ENCODE data around the gene CACNG3. TPM values are rescaled to one million over a fixed set of nuclear protein-coding genes. Genes with fewer than 3 reads are reported as not detected.

CACNG3 gene
- total and polyA plus RNA-seq, 2 donors (not counting 1 experiment from before 2014, with no cell fraction given) = not detected

DNA sequence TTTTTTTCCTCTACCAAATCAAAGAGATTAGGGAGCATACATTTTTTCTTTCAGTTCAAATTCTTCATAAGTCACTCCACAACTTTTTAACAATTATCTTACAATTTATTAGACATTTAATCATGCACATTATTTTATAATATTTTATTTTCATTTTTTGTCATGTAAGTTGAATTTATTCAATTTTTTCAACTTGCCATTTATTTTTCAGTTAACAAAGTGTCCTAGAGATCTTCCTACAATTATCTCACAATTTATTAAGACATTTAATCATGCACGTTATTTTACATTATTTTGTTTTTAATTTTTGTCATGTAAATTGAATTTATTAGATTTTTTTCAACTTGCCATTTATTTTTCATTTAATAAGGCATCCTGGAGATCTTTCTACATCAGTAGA is 16.2 kb downstream of the CACNG3 start:
- Histone ChIP-seq H3K9ac (ENCODE audit: low read length) (no peak overlapping the region), H3K36me3 (replicated peaks in 1 of 2; ENCODE audit: control extremely low read depth in 1 of 2, control insufficient read depth in 1 of 2, extremely low read depth in 1 of 2, insufficient read depth in 2 of 2, low read length in 1 of 2) (no peaks in the 10 kb centered on the region), H2AFZ (ENCODE audit: insufficient read depth, low read depth, low read length, poor library complexity, severe bottlenecking) (no peak overlapping the region), H4K20me1 (ENCODE audit: control insufficient read depth, insufficient read depth, low read length, poor library complexity, severe bottlenecking) (no peaks in the 10 kb centered on the region), H3K4me2 (replicated peaks; ENCODE audit: low read depth, low read length, poor library complexity, severe bottlenecking) (no peak overlapping the region), H3K4me3 (ENCODE audit: control extremely low read depth in 1 of 5, extremely low read depth in 1 of 5, insufficient read depth in 1 of 5, low read depth in 2 of 5, low read length in 4 of 5) (no peak overlapping the region), H3K27ac (ENCODE audit: low read length in 2 of 2) (no peak overlapping the region), H3K9me3 (ENCODE audit: control extremely low read depth in 1 of 3, control insufficient read depth in 2 of 3, insufficient read depth in 1 of 3, low read length in 2 of 3) (no peaks in the 10 kb centered on the region), H3K79me2 (ENCODE audit: control insufficient read depth, insufficient read depth, low read length) (no peaks in the 10 kb centered on the region), H3K4me1 (ENCODE audit: control insufficient read depth in 2 of 2, insufficient read depth in 2 of 2, low read length in 2 of 2) (no peaks in the 10 kb centered on the region), H3K27me3 (replicated peaks in 1 of 4; ENCODE audit: control extremely low read depth in 1 of 4, control insufficient read depth in 3 of 4, insufficient read depth in 4 of 4, low read length in 3 of 4) (peaks cover 0 to 15% (median 9%) of the 10 kb centered on the region in 4 experiments)
- no peak for DNase-seq
- Mint-ChIP-seq H3K27ac (no peak overlapping the region), H3K27me3 (peaks cover 56% of the 10 kb centered on the region), H3K4me1 (no peaks in the 10 kb centered on the region), H3K4me3 (no peak overlapping the region), H3K9me3 (ENCODE audit: insufficient read depth) (no peaks in the 10 kb centered on the region)
- intact Hi-C loops (cut with micrococcal nuclease) = no loop called here
- WGBS (ENCODE audit: insufficient coverage) = no CpG with 5 or more reads among the region's 1 CpG
- TF ChIP-seq, protein P1, sequence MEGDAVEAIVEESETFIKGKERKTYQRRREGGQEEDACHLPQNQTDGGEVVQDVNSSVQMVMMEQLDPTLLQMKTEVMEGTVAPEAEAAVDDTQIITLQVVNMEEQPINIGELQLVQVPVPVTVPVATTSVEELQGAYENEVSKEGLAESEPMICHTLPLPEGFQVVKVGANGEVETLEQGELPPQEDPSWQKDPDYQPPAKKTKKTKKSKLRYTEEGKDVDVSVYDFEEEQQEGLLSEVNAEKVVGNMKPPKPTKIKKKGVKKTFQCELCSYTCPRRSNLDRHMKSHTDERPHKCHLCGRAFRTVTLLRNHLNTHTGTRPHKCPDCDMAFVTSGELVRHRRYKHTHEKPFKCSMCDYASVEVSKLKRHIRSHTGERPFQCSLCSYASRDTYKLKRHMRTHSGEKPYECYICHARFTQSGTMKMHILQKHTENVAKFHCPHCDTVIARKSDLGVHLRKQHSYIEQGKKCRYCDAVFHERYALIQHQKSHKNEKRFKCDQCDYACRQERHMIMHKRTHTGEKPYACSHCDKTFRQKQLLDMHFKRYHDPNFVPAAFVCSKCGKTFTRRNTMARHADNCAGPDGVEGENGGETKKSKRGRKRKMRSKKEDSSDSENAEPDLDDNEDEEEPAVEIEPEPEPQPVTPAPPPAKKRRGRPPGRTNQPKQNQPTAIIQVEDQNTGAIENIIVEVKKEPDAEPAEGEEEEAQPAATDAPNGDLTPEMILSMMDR (IDR thresholded peaks at IDR 0.05) = no peak
- TF ChIP-seq EZH2 (IDR thresholded peaks at IDR 0.05; ENCODE audit: borderline replicate concordance, insufficient read depth, low read depth, low read length, poor library complexity, severe bottlenecking) = no peak
- ChIA-PET POLR2A (no interaction called here), CTCF (interaction anchor here (2.6 kb wide), 1 partner anchor 20 kb away, joined by 12 read pairs; no protein-coding TSS in a partner anchor)
- ATAC-seq (ENCODE audit: low read depth) = no peak

DNA sequence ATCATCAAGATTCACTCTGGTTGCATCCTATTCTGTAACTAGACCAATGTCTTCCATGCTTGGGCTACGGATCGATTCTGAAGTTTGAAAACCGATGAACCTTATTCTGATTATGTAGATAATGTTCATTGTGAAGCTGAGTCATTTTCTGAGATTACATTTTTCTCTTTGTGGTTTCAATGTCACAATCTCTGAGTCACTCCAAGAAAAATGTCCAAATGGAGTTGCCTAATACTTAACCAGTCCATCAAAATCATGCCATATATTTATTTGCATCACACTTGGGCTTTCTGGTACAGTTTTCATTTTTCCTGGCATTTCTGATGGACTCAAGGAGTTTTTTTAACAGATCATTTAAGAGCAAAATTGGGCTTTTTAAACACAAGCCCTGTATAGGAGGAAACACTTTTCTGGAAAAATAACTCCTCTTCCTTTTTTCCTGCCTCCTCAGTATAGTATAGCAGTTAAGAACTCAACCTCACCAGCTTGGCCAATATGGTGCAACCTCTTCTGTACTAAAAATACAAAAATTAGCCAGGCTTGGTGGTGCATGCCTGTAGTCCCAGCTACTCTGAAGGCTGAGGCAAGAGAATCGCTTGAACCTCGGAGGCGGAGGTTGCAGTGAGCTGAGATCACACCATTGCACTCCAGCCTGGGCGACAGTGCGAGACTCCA is 17.5 kb downstream of the CACNG3 start:
- Histone ChIP-seq H3K4me1 (ENCODE audit: control insufficient read depth in 2 of 2, insufficient read depth in 2 of 2, low read length in 2 of 2) (no peaks in the 10 kb centered on the region), H2AFZ (ENCODE audit: insufficient read depth, low read depth, low read length, poor library complexity, severe bottlenecking) (no peak overlapping the region), H3K79me2 (ENCODE audit: control insufficient read depth, insufficient read depth, low read length) (no peaks in the 10 kb centered on the region), H3K9me3 (ENCODE audit: control extremely low read depth in 1 of 3, control insufficient read depth in 2 of 3, insufficient read depth in 1 of 3, low read length in 2 of 3) (no peaks in the 10 kb centered on the region), H3K36me3 (replicated peaks in 1 of 2; ENCODE audit: control extremely low read depth in 1 of 2, control insufficient read depth in 1 of 2, extremely low read depth in 1 of 2, insufficient read depth in 2 of 2, low read length in 1 of 2) (no peaks in the 10 kb centered on the region), H3K4me2 (replicated peaks; ENCODE audit: low read depth, low read length, poor library complexity, severe bottlenecking) (no peak overlapping the region), H4K20me1 (ENCODE audit: control insufficient read depth, insufficient read depth, low read length, poor library complexity, severe bottlenecking) (no peaks in the 10 kb centered on the region), H3K27ac (ENCODE audit: low read length in 2 of 2) (no peak overlapping the region), H3K4me3 (ENCODE audit: control extremely low read depth in 1 of 5, extremely low read depth in 1 of 5, insufficient read depth in 1 of 5, low read depth in 2 of 5, low read length in 4 of 5) (no peak overlapping the region), H3K9ac (ENCODE audit: low read length) (no peak overlapping the region), H3K27me3 (replicated peaks in 1 of 4; ENCODE audit: control extremely low read depth in 1 of 4, control insufficient read depth in 3 of 4, insufficient read depth in 4 of 4, low read length in 3 of 4) (peaks cover 0 to 12% (median 8%) of the 10 kb centered on the region in 4 experiments)
- ChIA-PET CTCF (interaction anchor here (0.7 to 2.6 kb wide), 2 partner anchors 21 to 253 kb away, joined by 4 to 12 read pairs; no protein-coding TSS in a partner anchor), POLR2A (no interaction called here)
- peaks cover 58% of the 10 kb centered on the region for H3K27me3 Mint-ChIP-seq
- TF ChIP-seq, protein P1 (IDR thresholded peaks at IDR 0.05) = no peak
- TF ChIP-seq EZH2 (IDR thresholded peaks at IDR 0.05; ENCODE audit: borderline replicate concordance, insufficient read depth, low read depth, low read length, poor library complexity, severe bottlenecking) = no peak
- H3K27ac Mint-ChIP-seq = no peak overlapping the region
- H3K9me3 Mint-ChIP-seq (ENCODE audit: insufficient read depth) = no peaks in the 10 kb centered on the region
- intact Hi-C loops (cut with micrococcal nuclease) = no loop called here
- no peaks in the 10 kb centered on the region for H3K4me1 Mint-ChIP-seq
- no peak for DNase-seq
- no peak overlapping the region for H3K4me3 Mint-ChIP-seq
- WGBS (ENCODE audit: insufficient coverage) = no CpG with 5 or more reads among the region's 8 CpGs
- ATAC-seq (ENCODE audit: low read depth) = no peak
